Mesenteric fat pad (tissue), 1 donor: ENCODE measurements around the gene ANKFY1. TPM values are rescaled to one million over a fixed set of nuclear protein-coding genes. Genes with fewer than 3 reads are reported as not detected.

Source experiments
- DNase-seq: peaks from one replicate; pipeline ENCODE4 v3.0.0-alpha.2; 2020; ENCODE audit warnings: low spot score
- total RNA-seq: library from RNA; stranded (reverse); fragmentation: NEBNext Ultra II Directional; extraction: Animal tissue kit (Norgen Biotek cat#: 25700); gene quantifications from one replicate; pipeline ENCODE4 v1.2.1, GENCODE V29; 2021
- donor health status: DM: yes; HTN: yes; CAD: no.

ANKFY1 gene
- total RNA-seq, 1 donor from 2014 or later: 51.8 TPM

DNA sequence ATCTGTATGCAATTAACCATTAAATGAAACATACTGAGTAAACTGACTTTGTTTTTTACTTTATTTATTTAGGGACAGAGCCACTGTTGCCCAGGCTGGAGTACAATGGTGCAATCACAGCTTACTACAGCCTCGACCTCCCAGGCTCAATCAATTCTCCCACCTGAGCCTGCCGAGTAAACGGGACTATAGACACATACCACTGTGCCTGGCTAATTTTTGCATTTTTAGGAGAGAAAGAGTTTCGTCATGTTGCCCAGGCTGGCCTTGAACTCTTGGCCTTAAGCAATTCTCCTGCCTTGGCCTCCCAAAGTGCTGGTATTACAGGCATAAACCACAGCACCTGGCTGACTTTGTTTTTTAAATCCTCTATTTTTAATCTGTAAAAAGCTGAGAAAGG lies 42.6 kb downstream of the ANKFY1 start:
- DNase-seq: no peak

DNA sequence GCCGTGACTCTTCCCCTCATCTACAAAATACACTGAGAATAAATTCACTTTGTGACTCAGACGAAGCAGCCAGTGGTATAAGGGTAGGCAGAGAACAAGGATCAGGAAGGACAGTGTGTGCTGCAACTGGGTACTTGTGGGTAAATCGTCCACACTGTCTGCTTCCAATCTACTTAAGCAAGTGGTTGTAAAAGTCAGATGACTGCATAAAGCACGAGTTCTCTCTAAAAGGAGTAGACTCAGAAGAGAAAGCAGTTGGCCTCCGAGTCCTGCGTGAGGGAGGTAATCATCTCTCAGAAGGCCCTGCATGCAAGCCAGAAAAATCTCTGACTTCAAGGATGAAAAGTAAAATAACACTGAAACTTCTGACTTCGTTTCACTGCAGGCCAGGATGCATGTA lies 43.1 kb downstream of the ANKFY1 start:
- no peak for DNase-seq

DNA sequence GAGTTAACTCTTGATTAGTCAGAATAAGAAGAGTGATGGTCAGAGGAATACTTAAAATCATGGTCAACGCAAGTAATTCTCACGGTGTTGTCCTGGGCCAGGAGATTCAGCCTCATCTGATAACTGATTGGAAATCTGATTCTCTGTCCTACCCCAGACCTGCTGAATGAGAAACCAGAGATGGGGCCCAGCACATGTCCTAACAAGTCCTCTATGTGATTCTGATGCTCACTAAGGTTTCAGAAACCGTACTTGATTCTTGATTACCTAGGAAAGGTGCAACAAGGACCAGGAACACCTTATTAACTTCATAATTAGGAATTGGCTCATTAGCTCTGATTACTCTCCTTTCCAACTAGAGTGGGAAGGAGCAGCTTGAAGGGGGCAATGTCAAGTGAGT lies 44.5 kb downstream of the ANKFY1 start:
- no peak for DNase-seq

DNA sequence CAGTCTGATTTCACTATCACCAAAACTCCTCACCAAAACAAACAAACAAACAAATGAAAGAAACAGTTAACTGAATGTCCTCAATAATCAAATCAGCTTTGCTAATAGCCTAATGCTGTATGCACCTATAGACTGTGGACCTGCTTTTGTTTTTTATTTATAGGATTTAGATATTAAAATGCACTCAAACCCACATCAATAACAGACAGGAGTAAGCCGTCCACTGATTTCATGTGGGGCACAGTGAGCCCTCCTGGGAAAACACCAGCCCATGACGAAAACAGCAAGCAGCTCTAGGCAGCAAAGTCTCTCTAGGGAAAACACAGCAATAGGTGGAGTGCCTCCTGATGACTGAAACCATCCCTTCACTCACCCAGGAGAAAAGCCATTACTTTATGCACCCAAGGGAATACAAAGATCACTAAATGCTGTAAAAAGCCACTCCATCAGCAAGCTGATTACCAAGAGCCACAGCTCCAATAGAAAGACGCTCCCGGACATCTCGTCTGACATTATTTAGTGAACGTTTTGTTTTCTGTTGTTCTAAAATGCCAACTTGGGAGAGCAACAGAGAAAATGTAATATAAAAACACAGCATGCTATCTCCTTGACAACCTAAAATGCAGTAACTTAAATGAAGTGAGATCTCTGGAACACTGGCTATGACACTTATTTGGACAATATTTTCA lies 47.8 kb downstream of the ANKFY1 start:
- no peak for DNase-seq

DNA sequence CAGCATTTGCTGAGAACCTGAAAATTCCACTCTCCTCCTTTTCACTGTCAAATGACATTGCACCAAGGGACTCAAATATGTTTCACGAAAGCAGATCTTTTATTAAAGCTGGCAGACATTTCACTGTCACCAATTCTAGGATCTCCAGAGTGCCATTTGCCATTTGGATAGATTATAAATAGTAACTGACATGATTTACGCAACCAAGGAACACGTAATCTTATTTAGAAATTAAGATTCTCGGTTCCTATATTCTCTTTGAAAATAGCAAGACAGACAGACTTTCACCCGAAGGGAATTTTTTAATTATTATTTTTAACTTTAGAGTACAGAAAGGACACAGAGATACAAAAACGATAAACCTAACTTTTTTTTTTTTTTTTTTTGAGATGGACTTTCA lies 49.6 kb downstream of the ANKFY1 start:
- DNase-seq: no peak

DNA sequence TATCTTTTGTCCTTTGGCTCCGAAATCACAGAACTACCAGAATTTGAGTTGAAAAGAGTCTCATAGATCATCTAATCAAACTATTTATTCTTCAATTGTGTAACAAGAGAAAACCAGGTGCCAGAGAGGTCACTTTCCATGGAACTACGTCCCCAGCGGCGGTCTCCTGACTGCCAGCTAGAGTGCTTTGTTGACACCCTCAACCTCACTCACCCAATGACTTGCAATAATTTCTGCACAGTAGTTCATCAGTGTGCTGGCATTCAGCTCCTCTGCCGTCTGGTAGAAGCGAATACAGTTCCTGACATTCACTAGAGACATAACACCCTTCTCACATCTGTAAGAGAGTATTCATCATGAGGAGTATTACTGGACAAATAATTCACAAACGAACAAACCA lies 54.2 kb downstream of the ANKFY1 start:
- DNase-seq: no peak

DNA sequence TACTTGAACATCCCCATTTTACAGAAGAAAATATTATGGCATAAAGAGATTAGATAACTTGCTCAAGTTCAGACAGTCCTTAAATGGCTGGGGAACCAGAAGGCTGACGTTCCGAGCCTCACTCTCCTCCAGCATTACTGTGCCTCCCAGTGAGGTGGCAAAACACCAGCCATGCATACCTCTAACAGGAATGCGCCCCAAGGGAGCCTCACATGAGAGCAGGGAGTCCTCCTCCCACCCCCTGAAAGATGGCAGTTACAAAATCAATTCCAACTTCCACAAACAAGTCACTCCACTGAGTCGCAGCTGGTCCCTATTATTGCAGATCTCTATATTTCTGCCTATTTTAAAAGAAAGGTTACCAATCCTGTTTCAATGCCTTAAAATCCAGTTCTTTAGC lies 55.5 kb downstream of the ANKFY1 start:
- DNase-seq: no peak

DNA sequence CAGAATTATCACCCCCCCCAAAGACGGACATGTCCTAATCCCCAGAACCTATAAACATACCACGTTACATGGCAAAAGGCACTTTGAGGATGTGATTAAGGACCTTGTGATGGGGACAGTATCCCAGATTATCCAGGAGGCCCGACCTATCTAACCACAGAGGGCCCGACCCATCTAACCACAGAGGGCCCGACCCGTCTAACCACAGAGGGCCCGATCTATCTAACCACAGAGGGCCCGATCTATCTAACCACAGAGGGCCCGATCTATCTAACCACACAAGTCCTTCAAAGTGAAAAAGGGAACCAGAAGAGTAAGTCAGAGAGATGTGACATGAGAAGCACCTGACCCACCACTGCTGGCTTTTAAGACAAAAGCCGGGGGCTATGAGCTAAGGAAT lies 56.8 kb downstream of the ANKFY1 start:
- DNase-seq: no peak

DNA sequence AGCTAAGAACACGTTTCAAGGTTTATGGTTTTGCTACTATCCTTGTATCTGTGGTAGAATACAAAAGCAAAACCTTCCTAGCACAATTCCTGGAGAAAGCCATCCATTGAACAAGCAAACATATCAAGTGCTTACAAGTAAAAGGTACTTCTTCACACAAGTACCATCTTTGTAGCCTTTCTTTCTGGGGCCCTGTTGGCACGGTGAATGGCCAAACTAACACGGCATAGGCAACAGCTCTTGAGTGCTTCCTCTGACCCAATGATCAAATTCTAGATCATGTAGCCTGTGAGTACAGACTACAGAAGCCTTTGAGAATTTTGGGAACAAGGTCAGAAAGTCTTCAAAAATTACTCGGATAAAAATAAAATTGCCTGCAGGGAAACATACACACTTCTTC lies 57.9 kb downstream of the ANKFY1 start:
- DNase-seq: no peak

DNA sequence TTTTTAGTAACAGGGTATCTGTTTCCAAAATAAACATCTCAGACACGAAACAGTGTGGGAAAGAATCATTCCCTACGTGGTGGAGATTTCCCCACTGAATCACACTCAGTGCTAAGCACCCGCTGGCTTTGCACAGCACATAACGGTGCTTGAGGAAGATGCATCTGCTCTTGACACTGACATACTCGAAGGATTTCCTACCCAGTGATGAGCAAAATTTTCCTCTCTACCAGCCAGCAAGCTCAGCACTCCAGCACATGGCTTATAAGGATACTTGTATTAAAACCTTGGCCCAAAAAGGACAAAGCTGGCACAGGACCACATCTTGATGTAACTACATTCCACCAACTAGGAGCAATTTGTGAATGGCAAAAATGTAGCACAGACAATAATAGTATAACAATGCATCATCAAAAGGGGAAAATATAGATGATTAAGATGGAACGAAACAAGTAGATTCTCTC lies 59.0 kb downstream of the ANKFY1 start:
- no peak for DNase-seq

DNA sequence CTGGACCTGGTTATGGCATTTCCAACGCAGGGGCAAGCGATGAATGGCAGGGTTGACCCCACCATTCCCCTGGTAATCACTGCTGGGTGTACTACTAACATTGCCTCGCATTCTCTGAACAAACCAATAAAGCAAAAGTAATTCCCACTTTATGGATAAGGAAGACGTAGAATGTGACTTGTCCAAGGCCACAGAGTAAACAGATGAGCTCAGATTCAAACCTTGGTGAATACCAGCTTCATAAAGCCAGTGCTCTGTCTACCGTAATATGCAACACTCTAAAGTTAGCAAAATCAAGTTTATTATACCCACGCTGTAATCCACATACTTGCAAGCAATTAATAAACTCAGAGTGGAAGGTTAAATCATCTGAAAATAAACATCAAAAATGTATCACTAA lies 59.6 kb downstream of the ANKFY1 start:
- no peak for DNase-seq

DNA sequence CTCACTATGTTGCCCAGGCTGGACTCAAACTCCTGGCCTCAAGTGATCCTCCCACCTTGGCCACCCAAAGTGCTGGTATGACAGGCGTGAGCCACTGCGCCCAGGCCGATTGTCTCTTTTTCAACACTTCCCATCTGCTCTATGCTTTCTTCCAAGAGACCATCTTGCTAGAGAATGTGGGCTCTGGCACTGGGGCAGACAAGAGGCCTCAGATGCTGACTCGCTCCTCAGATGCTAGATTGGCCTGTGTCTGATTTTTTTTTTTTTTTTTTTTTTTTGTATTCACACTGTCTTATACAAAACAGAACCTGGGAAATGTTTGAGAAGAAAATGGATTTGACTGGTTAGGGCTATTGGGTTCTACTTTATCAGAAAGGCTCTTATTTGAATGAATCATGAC lies 62.6 kb downstream of the ANKFY1 start:
- DNase-seq: no peak

DNA sequence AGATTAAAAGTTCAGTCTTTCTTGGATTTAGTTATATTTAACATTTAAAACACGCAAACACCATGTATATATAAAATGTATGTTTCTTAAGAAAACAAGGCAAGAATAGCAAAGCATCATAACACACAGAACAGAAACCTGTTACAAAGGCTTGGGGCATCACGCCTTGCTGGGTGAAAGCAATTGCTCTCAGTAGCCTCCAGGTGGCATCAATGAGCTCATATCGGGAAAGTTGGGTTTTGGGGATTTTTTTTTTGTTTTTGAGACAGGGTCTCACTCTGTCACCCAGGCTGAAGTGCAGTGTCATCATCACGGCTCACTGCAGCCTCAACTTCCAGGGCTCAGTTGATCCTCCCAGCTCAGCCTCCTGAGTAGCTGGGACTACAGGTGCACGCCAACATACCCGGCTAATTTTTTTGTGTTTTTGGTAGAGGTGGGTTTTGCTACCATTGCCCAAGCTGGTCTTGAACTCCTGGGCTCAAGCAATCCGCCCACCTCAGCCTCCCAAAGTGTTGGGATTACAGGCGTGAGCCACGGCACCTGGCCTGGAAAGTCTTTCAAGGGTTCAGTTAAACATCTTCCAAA lies 63.9 kb downstream of the ANKFY1 start:
- DNase-seq: no peak

DNA sequence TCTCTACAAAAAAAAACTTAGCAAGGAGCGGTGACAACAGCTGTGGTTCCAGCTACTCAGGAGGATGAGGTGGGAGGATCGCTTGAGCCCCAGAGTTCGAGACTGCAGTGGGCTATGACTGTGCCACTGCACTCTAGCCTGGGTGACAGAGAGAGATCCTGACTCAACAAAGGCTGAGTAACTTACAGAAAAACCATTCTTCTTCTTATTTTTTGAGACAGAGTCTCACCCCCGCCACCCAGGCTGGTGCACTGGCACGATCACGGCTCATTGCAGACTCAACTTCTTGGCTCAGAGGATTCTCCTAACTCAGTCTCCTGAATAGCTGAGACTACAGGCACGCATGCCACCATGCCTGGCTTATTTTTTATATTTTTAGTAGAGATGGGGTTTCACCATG lies 64.8 kb downstream of the ANKFY1 start:
- DNase-seq: no peak

DNA sequence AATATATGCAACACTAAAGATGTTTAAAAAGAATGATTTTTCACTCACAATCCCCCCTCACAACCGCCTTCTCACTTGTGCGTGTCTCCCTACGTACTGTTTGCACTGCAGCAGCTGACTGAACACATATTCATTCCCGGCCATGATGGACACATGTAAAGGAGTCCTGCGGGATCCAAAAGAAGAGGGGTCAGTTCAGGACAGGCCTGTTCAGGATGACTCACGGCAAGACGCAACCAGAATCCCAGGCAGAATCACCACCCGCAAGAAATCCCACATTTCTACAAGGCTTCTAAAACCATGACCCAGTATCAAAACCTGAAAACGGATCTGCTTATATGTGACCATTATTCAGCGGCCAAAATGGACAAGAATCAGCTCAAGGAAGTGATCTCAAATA lies 68.5 kb downstream of the ANKFY1 start:
- DNase-seq: no peak

DNA sequence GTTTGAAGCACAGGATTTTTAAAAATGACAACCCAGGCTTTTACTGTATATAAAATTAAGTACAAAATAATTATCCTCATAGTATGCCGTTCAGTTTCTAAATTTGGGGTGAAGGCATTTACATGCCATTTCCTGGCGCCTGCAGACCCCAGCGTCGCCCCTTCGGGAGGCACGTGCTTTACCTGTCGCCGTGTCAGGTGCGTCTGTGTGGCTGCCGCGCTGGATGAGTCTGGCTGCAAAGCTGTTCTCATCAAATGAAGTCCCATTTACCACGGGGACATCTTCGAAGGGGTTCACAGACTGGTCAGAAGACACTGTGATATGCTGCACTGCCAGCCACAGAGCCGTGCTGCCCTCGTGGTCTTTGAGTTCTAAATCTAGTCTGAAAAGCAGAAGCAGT lies 69.0 kb downstream of the ANKFY1 start:
- no peak for DNase-seq

DNA sequence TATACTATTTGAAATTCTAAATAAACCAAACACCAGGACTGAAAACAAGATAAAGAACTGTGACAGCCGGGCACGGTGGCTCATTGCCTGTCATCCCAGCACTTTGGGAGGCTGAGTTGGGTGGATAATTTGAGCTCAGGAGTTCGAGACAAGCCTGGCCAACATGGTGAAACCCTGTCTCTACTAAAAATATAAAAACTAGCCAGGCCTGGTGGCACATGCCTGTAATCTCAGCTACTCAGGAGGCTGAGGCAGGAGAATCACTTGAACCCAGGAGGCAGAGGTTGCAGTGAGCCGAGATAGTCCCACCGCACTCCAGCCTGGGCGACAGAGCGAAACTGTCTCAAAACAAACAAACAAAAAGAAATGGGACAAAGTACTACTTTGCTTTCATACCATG lies 73.0 kb downstream of the ANKFY1 start:
- DNase-seq: peak; percentile 55

DNA sequence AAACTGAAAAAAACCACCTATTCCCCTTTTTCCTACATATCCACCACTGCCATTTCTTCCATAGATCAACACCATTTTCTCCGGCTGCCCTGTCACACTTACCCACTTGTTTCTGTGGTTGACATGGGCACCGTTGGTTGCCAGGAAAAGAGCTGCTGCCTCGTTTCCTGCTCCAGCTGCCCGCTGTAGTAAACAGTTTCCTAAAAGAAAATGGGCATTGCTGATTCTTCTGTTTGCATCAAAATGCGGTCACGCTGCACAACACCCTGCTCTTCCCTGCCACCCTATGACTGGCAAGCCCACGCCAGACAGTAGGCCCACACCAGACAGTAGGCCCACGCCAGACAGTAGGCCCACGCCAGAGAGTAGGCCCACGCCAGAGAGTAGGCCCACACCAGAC lies 74.5 kb downstream of the ANKFY1 start:
- DNase-seq: peak; percentile 43

DNA sequence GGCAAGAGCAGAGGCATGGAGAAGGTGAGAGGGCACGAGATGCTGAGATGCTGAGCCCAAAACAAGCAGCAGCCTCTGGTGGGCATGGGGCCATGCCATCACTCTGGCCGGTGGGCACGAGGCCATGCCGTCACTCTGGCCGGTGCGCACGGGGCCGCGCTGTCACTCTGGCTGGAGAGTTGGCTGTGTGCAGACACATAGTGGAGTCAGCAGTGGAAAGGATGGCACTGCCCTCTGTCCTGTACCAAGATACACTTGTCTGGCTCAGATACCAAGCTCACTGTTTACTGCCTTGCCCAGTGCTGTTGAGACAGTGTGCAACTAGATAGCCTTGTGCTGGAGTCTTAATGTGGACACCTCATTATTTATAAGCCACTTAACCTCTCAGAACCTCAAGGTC lies 75.7 kb downstream of the ANKFY1 start:
- peak; percentile 81 for DNase-seq

DNA sequence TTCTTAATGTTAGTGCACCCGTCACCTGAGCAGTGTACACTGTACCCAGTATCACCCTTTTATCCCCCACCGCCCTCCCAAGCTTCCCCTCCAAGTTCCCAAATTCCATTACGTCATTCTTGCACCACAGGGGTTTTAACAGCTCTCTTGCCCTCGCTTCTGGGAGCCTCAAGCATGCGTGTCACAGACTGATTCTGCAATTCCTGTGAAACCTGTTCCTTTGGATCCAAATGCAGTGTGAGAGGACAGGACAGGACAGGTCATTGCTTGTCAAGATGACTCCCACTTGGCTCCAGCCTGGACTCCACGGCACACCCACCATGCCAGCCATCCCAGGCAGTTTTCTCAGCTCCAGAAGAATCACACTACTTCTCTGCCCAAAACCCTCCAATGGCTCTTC lies 76.7 kb downstream of the ANKFY1 start:
- DNase-seq: peak; percentile 41

DNA sequence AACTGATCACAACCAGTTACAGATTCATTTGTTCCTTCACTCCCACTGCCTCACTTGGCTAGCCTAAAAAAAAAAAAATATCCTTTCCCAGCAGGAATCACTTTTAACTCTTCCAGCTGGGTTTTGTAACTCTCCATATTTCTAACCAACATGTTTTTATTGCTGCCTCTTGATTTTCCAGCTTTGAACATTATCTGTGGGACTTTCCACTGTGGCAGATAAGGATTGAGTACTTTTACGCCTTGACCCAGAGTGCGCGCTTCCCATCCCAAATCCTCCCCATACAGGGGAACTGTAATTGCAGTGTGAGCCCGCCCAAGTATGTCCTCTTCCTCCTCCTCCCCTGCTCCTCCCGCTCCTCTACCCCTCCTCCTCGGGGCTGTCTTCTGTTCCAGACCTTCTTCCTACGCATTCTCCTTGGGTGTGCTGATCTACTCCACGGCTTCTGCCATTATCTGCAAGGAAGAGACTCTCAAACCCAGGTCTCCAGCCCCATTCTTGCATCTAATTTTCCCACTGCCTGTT lies 77.4 kb downstream of the ANKFY1 start:
- peak; percentile 39 for DNase-seq

DNA sequence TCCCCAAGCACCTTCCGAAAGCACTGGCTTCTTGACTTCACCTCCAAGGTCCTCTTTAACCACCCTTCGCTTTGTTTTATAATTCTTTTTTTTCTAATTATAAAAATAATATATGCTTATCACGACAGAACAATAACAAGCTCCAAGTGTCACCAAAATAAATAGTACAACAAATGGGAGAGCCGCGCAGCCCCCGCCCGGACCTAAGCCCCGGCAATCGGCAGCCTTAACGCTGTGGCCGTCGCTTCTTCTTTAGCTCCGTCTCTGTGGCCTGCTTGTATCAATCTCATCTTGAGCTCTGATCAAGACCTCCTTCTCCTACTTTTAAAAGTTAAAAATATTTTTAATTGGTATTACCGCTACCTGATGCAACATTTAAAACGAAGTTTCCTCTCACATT lies 78.1 kb downstream of the ANKFY1 start:
- DNase-seq: peak; percentile 51

DNA sequence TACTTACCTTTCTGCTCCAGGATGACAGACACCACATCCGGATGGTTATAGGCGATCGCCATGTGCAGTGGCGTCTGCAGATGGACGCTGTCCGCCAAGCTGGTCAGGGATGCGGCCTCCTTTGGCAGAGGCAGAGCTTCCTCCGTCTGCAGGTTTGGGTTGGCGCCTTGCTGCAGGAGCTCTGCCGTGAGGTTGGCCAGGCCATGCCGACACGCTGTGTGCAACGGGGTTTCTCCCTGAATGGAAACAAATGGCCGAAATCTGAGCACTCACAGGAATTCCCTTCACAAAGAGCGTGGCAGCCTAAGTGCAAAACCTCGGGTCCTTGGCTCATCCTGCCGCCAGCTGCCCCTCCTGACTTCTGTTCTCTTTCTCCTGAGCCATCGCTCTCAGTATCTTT lies 79.0 kb downstream of the ANKFY1 start:
- peak; percentile 55 for DNase-seq
